NCI-H82 treated with DMSO at 0.1 percent for 48 hours (cell line): ENCODE measurements around the gene CEMIP.
"Not testable (repeated sequence)": the region's sequence is repeated elsewhere in the genome, so short reads cannot be mapped to it uniquely, and the experiment has no call there.

Experiments used
- DNase-seq: peaks from one replicate; lab custom pipeline; 2025; ENCODE audit not compliant: unreplicated experiment; lab: John Stamatoyannopoulos, UW

The CEMIP gene

GRCh38 chr15:80949756-80950155 is 170.6 kb downstream of the CEMIP start:
- DNase-seq: no peak

- no peak for DNase-seq
These were observed 171.3 kb downstream of the CEMIP start for GRCh38 chr15:80950291-80951078.

- DNase-seq: no peak
These were observed 172.8 kb downstream of the CEMIP start for GRCh38 chr15:80951941-80952340.

GRCh38 chr15:80953001-80953952 is 174.1 kb downstream of the CEMIP start:
- DNase-seq: no peak

GRCh38 chr15:80953953-80954778 is 175.0 kb downstream of the CEMIP start:
- DNase-seq: no peak

GRCh38 chr15:80955571-80956452 is 176.6 kb downstream of the CEMIP start:
- not testable (repeated sequence) for DNase-seq

GRCh38 chr15:80957556-80957955 is 178.4 kb downstream of the CEMIP start:
- DNase-seq: no peak

- no peak for DNase-seq
These were observed 178.8 kb downstream of the CEMIP start for GRCh38 chr15:80957976-80958375.

GRCh38 chr15:80958818-80959495 is 179.8 kb downstream of the CEMIP start:
- no peak for DNase-seq

GRCh38 chr15:80965454-80965853 is 186.3 kb downstream of the CEMIP start:
- DNase-seq: not testable (repeated sequence)

- DNase-seq: no peak
These were observed 187.4 kb downstream of the CEMIP start for GRCh38 chr15:80966431-80967197.

GRCh38 chr15:80967451-80967850 is 188.3 kb downstream of the CEMIP start:
- DNase-seq: no peak

GRCh38 chr15:80967991-80968510 is 188.9 kb downstream of the CEMIP start:
- DNase-seq: no peak

GRCh38 chr15:80969316-80969715 is 190.1 kb downstream of the CEMIP start:
- DNase-seq: no peak

- no peak for DNase-seq
These were observed 191.0 kb downstream of the CEMIP start for GRCh38 chr15:80970018-80970657.

- DNase-seq: no peak
These were observed 191.5 kb downstream of the CEMIP start for GRCh38 chr15:80970658-80971057.

GRCh38 chr15:80971143-80971542 is 192.0 kb downstream of the CEMIP start:
- DNase-seq: no peak

- no peak for DNase-seq
These were observed 193.1 kb downstream of the CEMIP start for GRCh38 chr15:80972276-80972675.
